Epithelial cell of proximal tubule (primary cell): ENCODE data around the gene LIFR. TPM values are rescaled to one million over a fixed set of nuclear protein-coding genes. Genes with fewer than 3 reads are reported as not detected.

Experiments
- DNase-seq: peaks from one replicate; pipeline ENCODE4 v3.0.0-alpha.2; 2011; ENCODE audit warnings: low read depth
- H3K4me3 ChIP-seq: 2 replicates; pipeline ENCODE4 v1.5.1; 2011; ENCODE audit warnings: low read depth, mild to moderate bottlenecking, low read length
- total RNA-seq: library from RNA; depleted of rRNA; stranded (reverse); fragments of >200 nt; gene quantifications from 2 replicates; pipeline ENCODE4 v1.2.3, GENCODE V29; 2015
- TF ChIP-seq, protein P1 (sequence below): conservative IDR thresholded peaks from 2 replicates; pipeline ENCODE4 v1.5.1; 2012; ENCODE audit warnings: low read depth, mild to moderate bottlenecking, low read length

The LIFR gene
- total RNA-seq, 1 donor from 2014 or later: 17.1 TPM

DNA sequence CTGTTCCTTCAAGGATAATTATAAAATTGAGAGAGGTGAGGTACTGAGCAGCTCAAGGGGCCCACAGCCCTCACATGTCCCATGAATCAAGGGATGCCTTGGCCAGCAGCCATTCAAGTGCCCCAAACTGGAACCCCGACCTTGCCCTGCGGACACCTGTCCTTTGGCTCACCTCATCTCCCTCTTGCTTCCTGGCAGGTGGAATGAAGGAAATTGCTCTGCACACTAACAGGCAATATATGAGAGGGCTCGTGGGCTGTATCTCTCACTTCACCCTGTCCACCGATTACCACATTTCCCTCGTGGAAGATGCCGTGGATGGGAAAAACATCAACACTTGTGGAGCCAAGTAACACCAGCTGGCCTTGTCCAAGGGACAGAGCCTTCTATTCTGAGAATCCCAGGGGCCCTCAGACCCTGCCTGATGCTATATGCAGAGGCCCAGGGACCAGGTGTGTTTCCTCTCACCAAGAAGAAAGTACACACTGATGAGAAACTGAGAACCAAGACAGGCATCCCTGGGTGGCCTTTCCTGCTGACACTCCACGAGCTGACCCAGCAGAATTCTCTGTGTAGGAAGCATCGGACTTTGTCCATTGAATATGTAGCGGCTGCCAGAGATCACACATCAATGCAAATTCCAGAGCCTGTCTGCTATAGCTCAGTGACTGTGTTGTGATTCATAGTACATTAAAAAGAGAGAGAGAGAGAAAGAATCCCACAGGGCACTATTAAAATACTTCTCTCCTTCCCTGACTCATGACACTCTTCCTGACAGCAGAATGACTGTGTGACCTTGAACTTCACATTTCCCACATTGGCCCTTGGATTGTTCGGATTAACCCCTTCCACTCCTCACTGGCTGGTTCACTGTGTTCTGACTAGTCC is 92.6 kb downstream of the LIFR start:
- peak; percentile 85 for DNase-seq
- H3K4me3 ChIP-seq: no peak overlapping the region
- TF ChIP-seq, protein P1, sequence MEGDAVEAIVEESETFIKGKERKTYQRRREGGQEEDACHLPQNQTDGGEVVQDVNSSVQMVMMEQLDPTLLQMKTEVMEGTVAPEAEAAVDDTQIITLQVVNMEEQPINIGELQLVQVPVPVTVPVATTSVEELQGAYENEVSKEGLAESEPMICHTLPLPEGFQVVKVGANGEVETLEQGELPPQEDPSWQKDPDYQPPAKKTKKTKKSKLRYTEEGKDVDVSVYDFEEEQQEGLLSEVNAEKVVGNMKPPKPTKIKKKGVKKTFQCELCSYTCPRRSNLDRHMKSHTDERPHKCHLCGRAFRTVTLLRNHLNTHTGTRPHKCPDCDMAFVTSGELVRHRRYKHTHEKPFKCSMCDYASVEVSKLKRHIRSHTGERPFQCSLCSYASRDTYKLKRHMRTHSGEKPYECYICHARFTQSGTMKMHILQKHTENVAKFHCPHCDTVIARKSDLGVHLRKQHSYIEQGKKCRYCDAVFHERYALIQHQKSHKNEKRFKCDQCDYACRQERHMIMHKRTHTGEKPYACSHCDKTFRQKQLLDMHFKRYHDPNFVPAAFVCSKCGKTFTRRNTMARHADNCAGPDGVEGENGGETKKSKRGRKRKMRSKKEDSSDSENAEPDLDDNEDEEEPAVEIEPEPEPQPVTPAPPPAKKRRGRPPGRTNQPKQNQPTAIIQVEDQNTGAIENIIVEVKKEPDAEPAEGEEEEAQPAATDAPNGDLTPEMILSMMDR: no peak

DNA sequence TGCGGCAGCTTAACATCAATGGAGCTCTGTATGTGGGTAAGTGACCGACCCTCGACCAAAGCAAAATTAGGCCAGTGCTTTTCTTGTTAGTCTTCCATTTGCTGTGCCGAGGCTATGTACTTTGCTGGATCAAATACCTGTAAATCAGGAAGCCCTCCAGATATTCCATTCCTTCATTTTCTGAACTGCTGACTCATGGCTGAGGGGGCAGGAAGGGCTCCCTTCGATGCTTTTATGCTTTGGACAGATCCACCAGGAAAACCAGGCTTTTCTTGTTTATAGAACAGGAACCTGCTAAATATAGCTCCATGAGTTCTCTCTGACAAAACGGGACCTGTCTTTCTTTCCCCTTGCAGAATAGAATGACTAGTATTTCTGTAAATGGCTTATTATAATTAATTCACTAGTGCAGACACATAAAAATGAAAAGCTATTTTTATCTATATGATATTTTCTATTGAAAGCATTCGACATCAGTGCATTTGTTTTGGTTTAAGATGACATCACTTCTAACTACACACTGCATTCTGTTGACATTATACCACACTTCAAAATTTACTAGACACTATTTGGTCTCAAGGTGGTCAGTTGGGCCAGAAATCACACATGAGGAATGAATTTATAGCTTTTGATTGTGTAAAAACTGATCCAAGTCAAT is 93.3 kb downstream of the LIFR start:
- H3K4me3 ChIP-seq: no peak overlapping the region
- no peak for DNase-seq
- TF ChIP-seq, protein P1: no peak

DNA sequence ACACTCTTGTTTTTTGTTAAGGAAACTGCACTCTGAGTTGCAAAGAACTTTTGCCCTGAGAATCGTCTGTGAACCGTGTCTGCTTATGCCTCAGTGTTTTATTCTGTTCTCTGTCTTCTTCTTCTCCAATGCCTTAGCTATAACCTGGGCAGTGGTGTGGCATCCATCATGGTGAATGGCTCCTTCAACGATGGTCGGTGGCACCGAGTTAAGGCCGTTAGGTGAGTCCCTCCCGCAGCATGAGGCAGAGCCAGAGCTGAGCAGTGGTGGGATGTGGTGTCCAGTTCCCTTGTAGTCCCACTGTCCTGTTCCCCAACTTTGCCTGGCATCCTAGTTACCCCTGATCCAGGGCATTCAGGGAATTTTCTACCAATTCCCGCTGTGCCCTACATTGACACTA is 98.3 kb downstream of the LIFR start:
- DNase-seq: no peak
- TF ChIP-seq, protein P1: no peak
- no peak overlapping the region for H3K4me3 ChIP-seq

DNA sequence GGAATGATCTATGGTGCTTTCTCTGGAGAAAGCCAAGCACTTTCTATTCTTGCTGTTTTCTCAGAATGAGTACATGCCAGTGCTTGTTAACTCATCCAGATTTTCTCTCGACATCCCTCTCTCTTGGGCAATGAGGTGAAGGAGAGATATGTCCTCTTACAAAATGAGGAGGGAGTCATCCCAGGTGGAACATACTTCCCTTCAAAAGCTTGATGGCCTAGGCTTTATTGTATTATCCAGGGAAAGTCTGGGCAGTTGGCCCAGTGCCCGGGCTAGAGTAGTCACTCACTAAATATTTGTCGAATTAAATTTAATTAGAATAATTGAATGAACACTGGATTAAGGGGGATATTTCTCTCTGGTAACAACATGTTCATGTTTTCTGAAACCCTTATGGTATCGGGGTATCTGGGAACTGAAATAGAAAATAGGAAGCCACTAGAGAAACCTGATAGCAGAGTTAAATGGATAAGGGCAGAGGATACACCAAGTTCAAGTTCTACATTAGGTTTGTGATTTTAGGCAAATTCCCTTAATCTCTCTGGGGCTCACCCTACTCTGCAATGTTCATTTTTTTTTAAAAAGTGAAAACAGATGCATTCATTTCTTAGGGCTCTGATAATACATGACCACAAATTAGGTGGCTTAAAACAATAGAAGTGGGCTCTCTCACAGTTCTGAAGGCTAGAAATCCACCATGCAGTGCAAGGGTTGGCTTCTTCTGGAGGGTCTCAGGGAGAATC is 99.6 kb downstream of the LIFR start:
- no peak overlapping the region for H3K4me3 ChIP-seq
- DNase-seq: no peak
- TF ChIP-seq, protein P1: no peak

DNA sequence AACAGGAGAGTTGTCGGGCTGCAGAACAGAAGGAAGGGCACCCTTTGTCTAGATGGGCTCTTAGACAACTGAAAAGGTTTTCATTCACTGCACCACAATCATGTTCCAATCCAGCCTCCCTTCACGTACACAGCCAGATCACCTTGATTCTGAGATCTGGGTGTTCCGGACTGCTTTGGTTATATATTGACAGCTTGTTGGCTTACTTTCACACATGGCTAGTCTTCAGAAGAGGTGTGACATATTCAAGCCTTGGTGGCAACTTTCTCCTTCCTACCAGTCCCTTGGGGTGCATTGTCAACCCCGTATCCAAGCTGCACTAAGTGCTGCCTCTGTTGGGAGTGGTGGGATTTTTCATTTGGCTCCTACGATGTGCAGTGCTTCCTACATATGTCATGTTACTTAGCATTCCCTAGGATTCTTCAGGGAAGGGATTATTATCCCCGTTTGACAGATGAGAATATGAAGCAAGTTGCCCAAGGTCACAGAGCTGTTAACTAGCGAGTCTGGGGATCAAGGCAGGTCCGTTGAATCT is 100.6 kb downstream of the LIFR start:
- H3K4me3 ChIP-seq: no peak overlapping the region
- TF ChIP-seq, protein P1: no peak
- DNase-seq: no peak

DNA sequence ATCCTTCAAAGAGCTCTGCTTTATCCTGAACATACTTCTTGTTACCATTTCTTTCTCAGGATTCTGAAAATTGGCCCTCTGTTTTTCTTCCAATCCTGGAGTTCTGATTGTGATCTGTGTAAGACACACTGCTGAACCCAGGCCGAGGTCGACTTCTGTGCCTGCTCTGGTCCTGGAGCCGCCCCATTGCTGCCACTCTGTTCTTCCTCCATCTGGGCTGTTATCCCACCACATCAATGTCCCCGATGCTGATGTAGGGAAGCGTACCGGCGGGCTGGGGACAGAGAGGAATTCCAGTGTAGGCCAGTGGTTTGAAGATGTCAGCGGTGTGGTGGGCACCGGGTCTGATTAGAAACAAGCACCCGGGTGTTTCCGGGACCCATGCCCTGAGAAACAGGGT is 102.5 kb downstream of the LIFR start:
- TF ChIP-seq, protein P1: no peak
- no peak for DNase-seq
- H3K4me3 ChIP-seq: no peak overlapping the region
